ENCODE data around the gene VWA1.

VWA1 gene

DNA sequence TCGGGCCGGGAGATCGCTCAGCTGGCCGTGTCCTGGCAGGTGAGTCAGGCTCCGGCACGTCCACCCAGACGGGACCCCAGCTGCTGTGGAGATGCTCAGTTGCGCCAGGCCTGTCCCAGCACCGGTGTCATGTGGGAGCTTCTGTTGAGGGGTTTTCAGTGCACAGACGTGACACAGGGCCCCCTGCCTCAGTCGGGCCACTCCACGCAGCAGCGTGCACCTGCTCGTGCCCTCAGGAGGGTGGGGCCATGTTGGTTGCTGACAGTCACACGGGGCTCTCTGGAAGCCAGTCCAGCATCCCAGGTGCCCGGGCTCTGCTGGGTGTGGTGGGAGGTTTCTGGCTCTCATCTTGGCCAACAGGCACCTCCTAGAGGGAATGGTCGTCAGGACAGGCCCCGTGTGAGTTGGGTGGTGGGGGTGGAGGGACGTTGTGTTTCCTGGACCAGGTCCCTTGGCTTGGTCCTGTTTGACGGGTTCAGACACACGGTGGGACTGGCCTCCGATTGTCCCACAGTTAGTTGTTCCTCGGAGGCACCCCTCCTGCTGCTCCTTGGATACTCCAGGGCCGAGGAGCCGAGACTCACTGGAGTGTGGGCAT lies 55.2 kb downstream of the VWA1 start:
- no peak for DNase-seq

DNA sequence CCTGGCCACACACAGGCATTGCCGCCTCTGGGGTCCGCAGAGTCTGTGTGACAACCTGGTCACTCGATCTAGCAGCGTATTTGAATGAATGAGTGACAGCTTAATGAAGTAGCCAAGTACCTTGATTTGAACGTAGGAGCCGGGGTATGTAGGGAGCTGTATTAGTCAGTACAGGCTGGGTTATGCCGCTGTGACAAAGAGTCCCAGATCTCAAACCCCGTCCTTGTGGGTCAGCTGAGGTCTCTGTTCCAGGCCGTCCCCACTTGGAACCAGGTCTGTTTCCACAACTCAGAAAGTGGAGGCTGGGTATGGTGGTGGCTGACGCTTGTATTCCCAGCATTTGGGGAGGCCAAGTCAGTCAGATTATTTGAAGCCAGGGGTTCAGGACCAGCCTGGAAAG lies 56.1 kb downstream of the VWA1 start:
- no peak for DNase-seq
